SK-N-SH (cell line): ENCODE measurements around the gene ARHGAP42. TPM values are rescaled to one million over a fixed set of nuclear protein-coding genes. Genes with fewer than 3 reads are reported as not detected.

Source experiments
- CTCF ChIA-PET: fragments of 300-600, 350-600 bp; formaldehyde crosslinking; extraction: SDS; loops from one replicate; lab custom pipeline; 2021; lab: Yijun Ruan, JAX
- POLR2A ChIA-PET: fragments of 350-600 bp; sonication (Branson Sonifier 250); formaldehyde crosslinking; extraction: SDS; loops from one replicate; lab custom pipeline; 2020; ENCODE audit warnings: antibody characterized with exemption, inconsistent platforms; lab: Yijun Ruan, JAX
- DNase-seq: peaks from one replicate; pipeline ENCODE4 v3.0.0; 2012
- H2AFZ ChIP-seq: fragments of 200-600 bp; sonication (generic); 2 replicates; pipeline ENCODE4 v1.8.1; 2016; ENCODE audit warnings: antibody characterized with exemption, mild to moderate bottlenecking, low read depth
- H3F3A ChIP-seq: fragments of 200-600 bp; sonication (generic); replicated peaks from 2 replicates; pipeline ENCODE3; 2016; ENCODE audit warnings: antibody characterized with exemption, mild to moderate bottlenecking; ENCODE audit not compliant: insufficient read depth
- H3K27ac ChIP-seq, 2 experiments: fragments of 200-500 bp in 1 of 2; fragments of 200-600 bp in 1 of 2; sonication (Bioruptor generic) in 1 of 2; sonication (generic), shearing (Covaris generic) in 1 of 2; 2 replicates each; pipeline versions ENCODE4 v1.5.1 to v1.6.1; 2014 to 2016; ENCODE audit warnings: low read depth in 2 of 2, inconsistent platforms in 1 of 2, low read length in 1 of 2, mild to moderate bottlenecking in 1 of 2, mixed read lengths in 1 of 2
- H3K27me3 ChIP-seq: fragments of 200-600 bp; sonication (generic), shearing (Covaris generic); 2 replicates; pipeline ENCODE4 v1.6.1; 2016; ENCODE audit warnings: mixed run types; ENCODE audit not compliant: insufficient read depth
- H3K36me3 ChIP-seq, 2 experiments: fragments of 200-500 bp in 1 of 2; fragments of 200-600 bp in 1 of 2; sonication (Bioruptor generic) in 1 of 2; sonication (generic) in 1 of 2; replicated peaks in 1 of 2; 2 replicates each; pipeline versions ENCODE3 to v1.5.1; 2014 to 2016; ENCODE audit warnings: low read length in 1 of 2, mild to moderate bottlenecking in 1 of 2; ENCODE audit not compliant: insufficient read depth in 2 of 2, control insufficient read depth in 1 of 2
- H3K4me1 ChIP-seq, 2 experiments: fragments of 200-500 bp in 1 of 2; fragments of 200-600 bp in 1 of 2; sonication (Bioruptor generic) in 1 of 2; sonication (generic), shearing (Covaris generic) in 1 of 2; 2 replicates each; pipeline versions ENCODE4 v1.5.1 to v1.6.1; 2014 to 2016; ENCODE audit warnings: low read depth in 1 of 2, low read length in 1 of 2, mixed run types in 1 of 2; ENCODE audit not compliant: insufficient read depth in 2 of 2, control insufficient read depth in 1 of 2
- H3K4me2 ChIP-seq: fragments of 200-600 bp; sonication (generic), shearing (Covaris generic); 2 replicates; pipeline ENCODE4 v1.6.1; 2017; ENCODE audit warnings: mixed run types
- H3K4me3 ChIP-seq, 2 experiments: fragments of 200-500 bp in 1 of 2; fragments of 200-600 bp in 1 of 2; sonication (Bioruptor generic) in 1 of 2; sonication (generic), shearing (Covaris generic) in 1 of 2; 2 replicates each; pipeline versions ENCODE4 v1.5.1 to v1.8.1; 2014 to 2016; ENCODE audit warnings: low read depth in 2 of 2, inconsistent platforms in 1 of 2, low read length in 1 of 2, mild to moderate bottlenecking in 1 of 2, mixed read lengths in 1 of 2, moderate library complexity in 1 of 2
- H3K79me2 ChIP-seq: fragments of 200-600 bp; sonication (generic); 2 replicates; pipeline ENCODE4 v1.8.1; 2017; ENCODE audit warnings: mild to moderate bottlenecking; ENCODE audit not compliant: insufficient read depth
- H3K9ac ChIP-seq: fragments of 200-600 bp; sonication (generic); 2 replicates; pipeline ENCODE4 v1.6.1; 2017; ENCODE audit warnings: mixed run types
- H3K9me2 ChIP-seq: fragments of 200-600 bp; sonication (generic); 2 replicates; pipeline ENCODE4 v1.6.1; 2017; ENCODE audit warnings: mixed run types
- H3K9me3 ChIP-seq: fragments of 200-600 bp; sonication (generic); 2 replicates; pipeline ENCODE4 v1.6.1; 2017; ENCODE audit warnings: mixed run types, mild to moderate bottlenecking, moderate library complexity
- H4K20me1 ChIP-seq: fragments of 200-600 bp; sonication (generic); 2 replicates; pipeline ENCODE4 v1.6.1; 2017; ENCODE audit warnings: mild to moderate bottlenecking, mixed run types; ENCODE audit not compliant: insufficient read depth
- EP300 ChIP-seq, 2 experiments: IDR thresholded peaks; 2 replicates each; pipeline versions ENCODE4 v1.4.0 to v1.6.1; 2012; ENCODE audit warnings: borderline replicate concordance in 1 of 2, low read depth in 1 of 2, low read length in 1 of 2
- EZH2phosphoT487 ChIP-seq: fragments of 200-600 bp; sonication (generic); IDR thresholded peaks from 2 replicates; pipeline ENCODE4 v1.6.1; 2017; ENCODE audit warnings: low read depth, mixed run types, mild to moderate bottlenecking, antibody characterized with exemption, moderate library complexity, borderline replicate concordance
- FOSL2 ChIP-seq: IDR thresholded peaks from 2 replicates; pipeline ENCODE4 v1.4.0; 2012; ENCODE audit warnings: low read depth, mild to moderate bottlenecking, moderate library complexity, borderline replicate concordance
- GATA2 ChIP-seq: sonication (generic); formaldehyde crosslinking; IDR thresholded peaks from 2 replicates; pipeline ENCODE4 v1.5.0; 2020; ENCODE audit warnings: mild to moderate bottlenecking, missing genetic modification reagents
- NFIC ChIP-seq: IDR thresholded peaks from 2 replicates; pipeline ENCODE4 v1.4.0; 2012; ENCODE audit warnings: borderline replicate concordance
- REST ChIP-seq: IDR thresholded peaks from 2 replicates; pipeline ENCODE4 v1.6.1; 2012; ENCODE audit warnings: mild to moderate bottlenecking, low read depth, low read length, moderate library complexity
- RXRA ChIP-seq: IDR thresholded peaks from 2 replicates; pipeline ENCODE4 v1.4.0; 2012; ENCODE audit warnings: low read depth, mild to moderate bottlenecking, borderline replicate concordance
- TEAD4 ChIP-seq: IDR thresholded peaks from 2 replicates; pipeline ENCODE4 v1.4.0; 2012; ENCODE audit warnings: mild to moderate bottlenecking, borderline replicate concordance; ENCODE audit not compliant: insufficient read depth
- WGBS: methylation state at CpG from one replicate; pipeline ENCODE4 v1.1.6; 2017; ENCODE audit warnings: low lambda C conversion rate; 5-methylcytosine and 5-hydroxymethylcytosine counted together
- polyA plus RNA-seq, 3 experiments: library from polyadenylated mRNA; depleted of rRNA; stranded (reverse); fragments of >200 nt; gene quantifications; 2 replicates each; pipeline ENCODE4 v1.2.3, GENCODE V29; 2012

The ARHGAP42 gene
- polyA plus RNA-seq, 1 of the 3 experiments (the other 2 are of a cell fraction), result 0.02 TPM

DNA sequence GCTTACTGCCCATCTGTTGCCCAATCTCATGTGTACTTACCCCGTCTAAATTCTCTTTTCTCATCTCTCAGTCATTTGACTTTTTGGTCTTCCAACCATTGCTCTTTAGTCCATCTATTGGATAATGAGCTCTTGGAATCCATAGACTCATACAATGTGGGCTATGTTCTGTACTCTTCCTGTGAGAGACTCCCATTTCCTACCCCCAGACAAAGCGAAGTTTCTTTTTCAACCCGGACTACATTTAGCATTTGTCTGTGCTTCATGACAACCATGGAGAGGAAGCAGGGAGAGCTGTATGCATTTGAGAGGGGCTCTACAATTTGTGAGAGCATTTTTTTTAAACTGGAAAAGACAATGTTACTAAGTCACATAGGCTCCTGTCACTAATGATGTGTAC lies 4.0 kb upstream of the ARHGAP42 start (continued):
- TF ChIP-seq FOSL2 (no peak), RXRA (no peak)

- DNase-seq, result no peak
- ChIA-PET POLR2A (no interaction called here), CTCF (interaction anchor here (0.6 kb wide), 2 partner anchors 1498 to 1607 kb away, joined by 3 read pairs; no protein-coding TSS in a partner anchor)
- TF ChIP-seq NFIC, result no peak
- TF ChIP-seq EZH2phosphoT487, result no peak
- no peak for TF ChIP-seq EP300 (IDR thresholded peaks at IDR 0.05; ENCODE audit: borderline replicate concordance in 1 of 2, low read depth in 1 of 2, low read length in 1 of 2)
- TF ChIP-seq REST, result no peak
- no peak for TF ChIP-seq GATA2
- TF ChIP-seq TEAD4, result no peak
- peaks cover 34% of the 10 kb centered on the region; the same call in 1 of the 2 replicates for H3K27me3 ChIP-seq
- no peaks in the 10 kb centered on the region for H3K79me2 ChIP-seq
- no peaks in the 10 kb centered on the region for H3K36me3 ChIP-seq
- H3K9me2 ChIP-seq, result no peaks in the 10 kb centered on the region
- H3K4me3 ChIP-seq, result no peak overlapping the region
- no peaks in the 10 kb centered on the region for H3K9me3 ChIP-seq
- no peaks in the 10 kb centered on the region; a peak in 1 of 4 replicates for H3K4me1 ChIP-seq
- H3K9ac ChIP-seq, result no peak overlapping the region
- 16% methylated on average over 6 of the region's 6 CpGs for WGBS
- H4K20me1 ChIP-seq, result no peaks in the 10 kb centered on the region
- H3K27ac ChIP-seq, result no peak overlapping the region
- peaks cover 5% of the 10 kb centered on the region for H3F3A ChIP-seq
- H2AFZ ChIP-seq, result no peak overlapping the region
- H3K4me2 ChIP-seq, result no peak overlapping the region
These were observed 2.7 kb upstream of the ARHGAP42 start for GRCh38 chr11:100684101-100685065.
